Stimulated activated CD8-positive, alpha-beta memory T cell treated with anti-CD3 and anti-CD28 coated beads, Interleukin-7, amount 100 ng/mL, for 1 hour (primary cell): ENCODE data around the gene APOBEC3B.
"Not testable (repeated sequence)": the region's sequence is repeated elsewhere in the genome, so short reads cannot be mapped to it uniquely, and the experiment has no call there.

Experiments
- DNase-seq, 2 donors: peaks; one replicate each; pipeline ENCODE4 v3.0.0-alpha.2; 2020; ENCODE audit warnings: low read depth in 2 of 2

The APOBEC3B gene

DNA sequence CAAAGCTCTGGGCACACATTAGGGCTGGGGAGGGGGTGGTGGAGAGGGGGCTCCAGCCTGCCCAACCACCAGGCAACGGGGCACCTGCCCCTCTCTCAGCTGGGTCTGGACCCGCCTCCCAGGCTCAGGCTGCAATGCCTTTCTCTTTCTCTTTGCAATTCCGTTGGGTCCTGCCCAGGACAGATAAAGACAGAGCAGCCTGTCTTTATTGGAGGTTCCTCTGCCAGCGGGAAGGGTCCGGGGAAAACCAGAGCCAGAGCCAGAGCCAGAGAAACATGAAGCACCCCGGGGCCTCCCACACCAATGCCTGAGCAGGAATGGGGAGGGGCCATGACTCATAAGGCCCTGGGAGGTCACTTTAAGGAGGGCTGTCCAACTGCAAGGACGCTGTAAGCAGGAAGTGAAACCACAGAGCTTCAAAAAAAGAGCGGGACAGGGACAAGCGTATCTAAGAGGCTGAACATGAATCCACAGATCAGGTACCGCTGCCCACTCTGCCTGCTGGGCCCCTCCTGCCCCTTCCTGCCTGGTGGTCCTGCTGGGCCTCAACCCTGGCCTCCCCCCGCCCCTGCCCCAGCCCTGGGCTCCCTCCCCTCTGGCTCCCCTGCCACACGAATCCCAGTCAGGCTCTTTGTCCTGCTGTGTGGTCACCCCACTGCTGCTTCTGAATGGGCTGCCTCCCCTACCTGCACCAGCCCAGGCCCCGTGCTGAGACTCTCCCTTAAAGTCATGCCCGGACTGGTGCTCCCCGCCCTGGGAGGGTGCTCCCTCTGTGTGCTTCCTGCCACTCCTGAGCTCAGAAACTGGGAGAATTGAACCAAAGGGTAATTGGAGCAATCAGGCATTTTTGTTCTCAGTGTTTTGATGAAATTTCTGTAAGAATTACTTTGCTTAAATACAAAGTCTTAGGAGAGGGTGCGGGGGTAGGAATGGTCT lies at the start of gene APOBEC3B:
Gene APOBEC3B (plus strand): TSS at position 356 of the 936 bp plus-strand sequence. CDS start 107 bp downstream, at position 463.
- peak; percentile 39 to 46 for DNase-seq

DNA sequence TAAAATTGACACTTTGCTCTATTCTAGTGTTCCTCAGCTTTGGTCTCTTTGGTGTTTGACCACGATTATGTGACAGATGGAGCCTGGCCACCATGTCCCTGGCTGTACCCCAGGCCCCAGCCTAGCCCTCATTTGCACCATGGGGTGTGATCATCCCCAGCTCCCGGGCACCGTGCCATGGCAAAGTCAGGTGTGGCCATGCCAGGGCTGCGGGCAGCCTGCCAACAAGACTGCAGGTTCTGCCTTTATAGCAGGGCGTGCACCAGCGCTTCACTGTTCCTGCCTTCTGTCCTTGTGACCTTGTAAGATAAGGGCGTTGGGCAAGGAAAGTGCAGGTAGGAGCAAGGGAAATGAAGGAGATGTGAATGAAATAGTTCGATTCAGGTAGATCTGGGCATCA lies 47.1 kb upstream of the APOBEC3B start:
- DNase-seq, result no peak

DNA sequence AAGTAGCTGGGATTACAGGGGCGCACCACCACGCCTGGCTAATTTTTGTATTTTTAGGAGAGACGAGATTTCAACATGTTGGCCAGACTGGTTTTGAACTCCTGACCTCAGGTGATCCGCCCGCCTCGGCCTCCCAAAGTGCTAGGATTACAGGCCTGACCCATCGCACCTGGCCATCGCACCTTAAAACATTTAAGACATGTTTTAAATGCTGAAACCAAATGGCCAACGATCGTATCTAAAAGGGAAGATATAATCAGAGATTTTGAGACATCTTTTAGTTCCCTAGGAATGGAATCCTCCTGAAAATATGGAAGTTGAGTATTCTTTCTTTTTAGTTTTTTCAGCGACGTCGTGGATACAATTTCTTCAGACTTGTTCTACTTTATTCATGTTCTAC lies 46.5 kb upstream of the APOBEC3B start:
- no peak for DNase-seq

DNA sequence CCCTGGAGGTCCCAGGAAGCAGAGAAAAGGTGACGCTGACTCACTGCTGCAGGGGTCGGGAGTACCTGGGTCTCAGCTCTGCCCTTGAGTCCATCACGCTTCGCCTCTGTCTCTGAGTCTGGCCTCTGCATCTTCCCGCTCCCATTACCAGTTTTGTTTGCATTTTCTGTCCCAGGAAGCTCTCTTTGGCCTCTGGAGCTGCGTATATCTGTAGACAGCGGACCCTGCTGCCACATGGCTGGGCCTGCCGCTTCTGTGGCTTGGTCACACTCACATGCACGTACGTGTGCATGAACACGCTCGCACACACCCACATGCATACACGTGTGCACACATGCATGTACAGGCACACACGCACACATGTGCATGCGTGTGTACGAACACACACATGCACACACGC lies 45.6 kb upstream of the APOBEC3B start:
- DNase-seq, result no peak

DNA sequence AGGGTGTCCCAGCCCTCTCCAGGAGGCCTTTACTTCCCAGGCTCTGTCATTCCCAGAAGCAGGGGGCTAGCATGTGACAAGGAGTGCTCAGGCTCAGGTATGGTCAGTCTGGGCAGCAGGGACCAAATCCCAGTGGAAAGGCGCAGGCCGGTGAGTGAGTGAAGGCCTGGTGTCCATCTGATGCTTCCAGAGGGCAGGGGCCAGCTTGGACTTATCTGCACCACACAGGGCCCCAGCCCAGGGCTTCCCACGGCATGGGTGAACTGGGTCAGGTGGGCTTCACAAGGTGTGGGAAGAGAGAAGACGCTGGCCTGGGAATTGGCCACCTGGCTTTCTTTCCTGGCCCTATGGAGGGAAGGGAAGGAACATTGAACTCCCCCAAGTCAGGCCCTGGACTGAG lies 45.1 kb upstream of the APOBEC3B start:
- DNase-seq, result no peak

DNA sequence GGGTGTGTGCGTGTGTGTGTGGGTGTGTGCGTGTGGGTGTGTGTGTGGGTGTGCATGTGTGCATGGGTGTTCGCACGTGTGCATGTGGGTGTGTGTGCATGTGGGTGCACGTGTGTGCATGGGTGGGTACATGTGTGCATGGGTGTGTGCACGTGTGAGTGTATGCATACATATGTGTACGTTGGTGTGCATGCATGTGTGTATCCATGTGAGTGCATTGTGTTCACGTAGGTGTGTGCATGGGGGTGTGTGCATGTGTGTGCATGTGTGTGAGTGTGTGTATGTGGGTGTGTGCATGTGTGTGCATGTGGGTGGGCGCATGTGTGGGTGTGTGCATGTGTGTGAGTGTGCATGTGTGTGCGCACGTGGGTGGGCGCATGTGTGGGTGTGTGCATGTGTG lies 44.6 kb upstream of the APOBEC3B start:
- DNase-seq, result no peak

DNA sequence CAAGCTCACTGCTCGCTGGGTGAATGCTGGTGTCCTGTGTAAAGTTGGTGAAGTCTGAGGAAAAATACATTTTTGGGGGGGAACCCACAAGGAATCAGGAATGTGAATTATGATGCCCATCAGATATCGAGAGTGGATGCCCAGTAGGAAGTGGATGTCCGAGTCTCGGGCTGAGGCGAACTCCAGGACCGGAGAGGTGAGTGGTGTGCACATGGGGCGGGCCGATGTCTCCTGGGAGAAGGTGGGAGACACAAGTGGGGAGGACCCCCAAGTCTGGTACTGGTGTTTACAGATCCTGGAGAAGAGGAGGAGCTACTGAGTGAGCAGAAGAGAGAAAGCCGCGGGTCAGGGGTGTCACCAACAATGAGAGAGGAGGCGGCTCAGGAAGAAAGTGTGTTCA lies 43.9 kb upstream of the APOBEC3B start:
- DNase-seq, result no peak

DNA sequence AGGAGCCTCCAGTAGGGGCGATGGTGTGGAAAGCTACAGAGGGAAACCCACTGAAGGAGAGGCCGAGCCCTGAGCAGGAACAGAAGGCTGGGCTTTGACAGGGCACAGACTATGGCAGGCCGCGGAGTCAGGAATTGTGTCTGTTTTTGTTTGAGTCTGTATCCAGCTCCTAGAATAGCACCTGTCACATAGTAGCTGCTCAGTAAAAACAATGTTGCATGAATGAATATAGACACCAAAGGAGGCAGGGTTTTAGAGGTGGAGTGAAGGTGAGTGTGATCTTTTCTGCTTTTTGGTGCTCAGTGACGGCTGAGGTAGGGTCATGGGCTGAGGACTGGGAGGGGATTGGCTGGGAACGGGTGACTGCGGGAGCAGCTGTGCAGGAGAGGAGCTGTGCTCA lies 43.2 kb upstream of the APOBEC3B start:
- DNase-seq, result no peak

DNA sequence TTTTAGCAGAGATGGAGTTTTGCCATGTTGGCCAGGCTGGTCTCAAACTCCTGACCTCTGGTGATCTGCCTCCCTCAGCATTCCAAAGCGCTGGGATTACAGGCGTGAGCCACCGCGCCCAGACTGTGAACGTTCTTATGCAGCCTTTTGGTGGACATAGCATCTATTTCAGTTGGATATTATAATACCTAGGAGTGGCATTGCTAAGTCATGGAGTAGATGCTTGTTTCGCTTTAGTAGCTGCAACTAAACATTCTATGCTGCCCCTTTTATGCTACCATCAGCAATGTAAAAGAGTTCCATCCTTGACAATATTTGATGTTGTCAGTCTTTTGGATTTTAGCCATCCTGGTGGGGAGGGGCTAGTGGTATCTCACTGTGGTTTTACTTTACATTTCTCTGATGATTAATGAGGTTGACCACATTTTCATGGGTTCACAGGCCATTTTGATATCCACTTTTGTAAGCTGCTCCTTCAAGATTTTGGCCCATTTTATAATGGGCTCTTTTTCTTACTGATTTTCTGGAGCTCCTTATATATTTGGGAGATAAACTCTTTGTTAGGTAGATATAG lies 41.2 kb upstream of the APOBEC3B start:
- no peak for DNase-seq

DNA sequence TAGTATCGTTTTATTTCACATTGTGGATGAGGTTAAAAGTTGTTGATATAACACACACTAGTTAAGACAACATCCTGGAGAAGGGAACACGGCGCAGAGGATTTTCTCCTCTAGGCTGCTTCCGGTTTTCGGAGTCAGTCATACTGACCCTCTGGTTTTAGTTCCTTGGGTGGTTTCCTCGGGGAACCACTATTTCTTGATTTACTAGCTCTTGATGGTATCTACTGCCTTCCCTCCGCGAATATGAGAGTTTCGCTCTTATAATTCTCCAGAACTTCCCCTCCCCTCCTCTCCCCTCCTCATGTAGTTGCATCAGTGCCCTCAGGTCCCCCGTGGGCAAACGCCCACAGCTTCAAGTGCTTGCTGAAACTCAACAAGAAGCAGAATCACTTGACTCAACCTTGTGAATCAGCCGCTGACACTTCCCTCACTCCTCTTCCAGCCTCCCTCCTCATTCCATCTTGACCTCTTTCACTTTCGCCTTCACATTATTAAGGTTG lies 40.6 kb upstream of the APOBEC3B start:
- DNase-seq, result no peak

DNA sequence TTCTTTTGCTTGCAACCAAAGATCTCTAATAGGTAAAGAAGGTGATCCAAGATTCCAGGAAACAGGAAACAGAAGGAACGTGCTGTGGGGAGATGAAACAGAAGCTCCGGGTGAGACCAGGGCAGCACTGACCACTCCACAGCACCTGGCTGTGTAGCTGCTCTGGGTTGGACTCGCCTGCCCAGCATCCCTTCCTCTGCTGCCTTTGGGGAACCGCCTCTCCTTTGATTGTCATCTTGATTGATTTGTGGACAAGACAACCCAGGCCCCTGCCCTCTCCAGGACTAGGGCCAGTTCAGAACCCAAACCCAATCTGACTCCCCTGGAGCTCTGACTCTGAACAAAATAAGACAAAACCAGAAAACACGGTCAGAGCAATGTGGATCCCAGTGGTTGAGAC lies 39.4 kb upstream of the APOBEC3B start:
- no peak for DNase-seq

DNA sequence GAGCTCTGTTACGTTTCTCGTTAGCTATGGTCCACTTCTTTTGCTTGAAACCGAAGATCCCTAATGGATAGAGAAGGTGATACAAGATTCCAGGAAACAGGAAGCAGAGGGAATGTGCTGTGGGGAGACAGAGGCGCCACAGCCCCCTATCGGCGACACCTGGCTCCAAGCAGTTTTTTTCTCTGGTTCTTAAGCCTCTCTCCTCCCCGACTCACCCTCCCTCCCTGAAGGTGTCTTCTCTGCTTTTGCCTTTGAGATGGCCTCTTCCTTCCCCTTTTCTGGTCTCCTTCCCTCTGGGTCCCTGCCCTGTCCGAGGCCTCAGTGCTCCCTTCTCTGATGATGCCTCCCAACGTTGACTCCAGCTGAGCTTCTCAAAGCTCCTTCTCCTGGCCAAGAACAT lies 38.9 kb upstream of the APOBEC3B start:
- no peak for DNase-seq

DNA sequence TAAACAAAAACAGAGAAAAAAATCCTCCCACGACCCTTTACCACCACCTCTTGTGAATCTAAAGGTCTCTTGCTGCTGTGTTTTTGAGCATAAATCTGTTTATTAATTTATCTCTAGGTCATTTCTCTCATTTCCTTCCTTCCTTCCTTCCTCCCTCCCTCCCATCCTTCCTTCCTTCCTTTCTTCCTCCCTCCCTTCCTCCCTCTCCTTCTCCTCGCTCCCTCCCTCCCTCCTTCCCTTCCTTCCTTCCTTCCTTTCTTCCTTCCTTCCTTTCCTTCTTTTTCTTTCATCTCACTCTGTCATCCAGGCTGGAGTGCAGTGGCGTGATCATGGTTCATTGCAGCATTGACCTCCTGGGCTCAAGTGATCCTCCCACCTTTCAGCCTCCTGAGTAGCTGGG lies 38.3 kb upstream of the APOBEC3B start:
- no peak for DNase-seq

DNA sequence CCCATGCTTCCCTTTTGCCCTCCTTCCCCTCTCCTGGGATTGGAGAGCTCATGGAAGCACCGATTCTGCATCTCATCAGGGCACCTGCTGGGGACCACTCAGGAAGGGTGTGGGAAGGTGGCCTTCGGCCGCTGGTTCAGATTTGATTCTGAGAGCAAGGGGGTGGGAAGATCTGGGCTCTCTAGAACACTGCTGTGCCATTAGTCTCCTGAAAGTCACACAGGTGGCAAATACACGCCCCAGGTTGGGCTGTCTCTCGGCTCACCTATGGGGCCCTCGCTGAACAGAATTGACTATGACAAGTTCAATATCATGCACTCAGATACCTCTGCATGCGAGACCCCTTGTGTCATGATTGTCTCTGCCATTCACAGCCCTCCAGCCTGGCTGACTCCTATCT lies 37.5 kb upstream of the APOBEC3B start:
- no peak for DNase-seq

DNA sequence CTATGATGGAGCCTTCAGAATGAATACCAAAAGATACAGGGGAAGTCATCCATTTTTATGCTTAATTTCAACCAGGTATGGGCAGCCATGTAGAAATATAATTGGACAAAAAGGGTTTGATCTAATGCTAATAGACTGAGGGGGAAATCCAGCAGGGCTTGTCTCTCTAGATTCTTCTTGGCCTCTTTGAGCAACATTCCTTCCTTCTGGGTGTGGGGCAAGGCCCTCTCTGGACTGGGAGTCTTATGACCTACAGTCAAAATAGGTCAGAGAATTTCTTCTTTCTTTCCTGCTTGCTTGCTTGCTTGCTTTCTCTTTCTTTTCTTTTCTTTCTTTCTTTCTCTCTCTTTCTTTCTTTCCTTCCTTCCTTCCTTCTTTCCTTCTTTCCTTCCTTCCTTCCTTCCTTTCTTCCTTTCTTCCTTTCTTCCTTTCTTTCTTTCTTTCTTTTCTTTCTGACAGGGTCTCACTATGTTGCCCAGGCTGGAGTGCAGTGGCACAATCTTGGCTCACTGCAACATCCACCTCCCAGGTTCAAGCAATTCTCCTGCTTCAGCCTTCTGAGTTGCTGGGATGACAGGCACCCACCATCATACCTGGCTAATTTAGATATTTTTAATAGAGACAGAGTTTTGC lies 36.3 kb upstream of the APOBEC3B start:
- DNase-seq, result not testable (repeated sequence)

DNA sequence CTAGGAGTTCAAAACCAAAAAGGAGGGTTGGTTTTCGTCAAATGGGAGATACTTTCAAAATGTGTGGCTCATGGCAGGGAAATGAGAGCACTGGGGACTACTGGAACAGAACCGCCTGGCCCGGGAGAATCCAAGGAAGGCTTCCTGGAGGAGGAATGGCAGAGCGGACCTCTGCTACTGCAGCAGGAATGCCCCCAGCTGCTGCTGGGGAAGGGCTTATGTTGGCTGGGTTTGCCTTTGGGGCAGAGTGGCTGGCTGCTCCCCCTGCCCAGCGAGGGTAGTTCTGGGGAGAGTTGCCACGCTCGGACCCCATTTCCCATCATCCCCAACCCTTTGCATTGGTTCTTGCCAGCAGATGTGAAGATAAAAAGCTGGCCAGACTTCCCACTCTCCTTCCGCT lies 35.4 kb upstream of the APOBEC3B start:
- DNase-seq, result no peak

DNA sequence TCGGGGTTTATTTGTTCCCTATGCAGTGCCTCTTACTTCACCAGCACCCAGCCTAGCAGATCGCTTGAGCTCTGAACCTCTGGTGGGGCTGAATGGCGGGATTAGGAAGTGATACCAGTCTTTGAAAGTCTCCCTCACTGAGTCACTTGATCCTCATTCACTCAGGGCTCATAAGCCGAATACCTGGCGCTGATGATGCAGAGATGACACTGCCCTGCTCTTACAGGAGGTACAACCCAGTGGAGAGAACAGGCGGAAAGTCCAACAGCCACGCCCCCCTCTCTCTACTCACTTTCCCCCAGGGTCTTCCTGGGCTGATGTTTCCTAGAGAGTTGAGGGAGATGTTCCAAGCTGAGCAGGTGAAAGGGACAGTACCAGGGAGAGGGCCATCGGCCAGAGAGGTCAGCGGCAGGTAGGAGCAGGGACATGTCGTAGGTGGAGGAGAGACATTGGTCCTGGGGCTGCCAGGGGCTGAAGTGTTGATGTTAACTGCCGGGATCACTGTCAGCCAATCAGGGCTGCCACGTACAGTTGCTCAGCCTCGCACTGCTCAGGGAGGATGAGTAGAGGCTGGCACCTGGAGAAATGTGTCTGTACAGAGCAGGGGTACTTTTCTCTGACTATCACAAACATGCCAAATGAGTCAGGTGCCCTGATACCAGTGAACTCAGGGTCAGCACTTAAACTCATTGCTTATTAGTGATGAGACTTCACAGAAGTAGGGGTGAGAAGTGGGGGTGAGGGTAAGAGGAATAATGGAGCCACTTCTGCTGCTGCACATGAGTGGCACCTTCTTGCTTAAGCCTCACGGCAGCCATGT lies 34.6 kb upstream of the APOBEC3B start:
- DNase-seq, result no peak

DNA sequence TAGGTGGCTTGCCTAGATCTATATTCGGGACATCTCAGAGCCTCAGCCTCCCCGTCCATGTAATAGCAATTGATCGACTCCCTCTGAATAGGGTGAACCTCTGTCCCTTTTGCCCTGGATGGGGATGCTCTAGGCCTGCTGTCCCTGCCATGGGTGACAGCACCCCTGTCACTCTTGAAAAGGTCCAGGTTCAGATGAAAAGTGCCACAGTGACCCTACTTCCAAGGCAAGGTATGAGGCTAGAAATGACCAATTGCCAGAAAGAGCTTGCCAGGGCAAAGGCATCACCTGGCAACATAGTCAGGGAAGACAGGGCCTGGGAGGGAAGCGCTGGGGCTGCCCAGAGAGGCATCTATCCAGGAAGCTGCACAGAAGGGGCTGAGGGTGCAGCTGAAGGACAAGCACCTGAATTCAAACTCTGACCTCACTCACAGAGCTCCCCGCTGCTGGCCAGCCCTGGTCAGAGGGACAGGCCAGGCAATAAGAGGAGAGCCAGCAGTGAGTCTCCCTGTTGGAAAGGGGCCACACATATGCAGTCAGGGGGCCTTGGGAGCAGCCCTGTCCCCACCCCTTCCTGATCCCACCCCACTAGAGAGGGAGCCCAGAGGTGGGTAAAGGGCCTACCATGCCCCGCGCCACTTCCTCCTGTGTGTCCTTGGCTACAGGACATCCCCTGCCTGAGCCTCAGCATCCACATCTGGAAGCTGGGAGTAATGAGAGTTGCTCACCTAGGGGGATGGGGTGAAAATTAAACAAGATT lies 33.8 kb upstream of the APOBEC3B start:
- DNase-seq, result no peak

DNA sequence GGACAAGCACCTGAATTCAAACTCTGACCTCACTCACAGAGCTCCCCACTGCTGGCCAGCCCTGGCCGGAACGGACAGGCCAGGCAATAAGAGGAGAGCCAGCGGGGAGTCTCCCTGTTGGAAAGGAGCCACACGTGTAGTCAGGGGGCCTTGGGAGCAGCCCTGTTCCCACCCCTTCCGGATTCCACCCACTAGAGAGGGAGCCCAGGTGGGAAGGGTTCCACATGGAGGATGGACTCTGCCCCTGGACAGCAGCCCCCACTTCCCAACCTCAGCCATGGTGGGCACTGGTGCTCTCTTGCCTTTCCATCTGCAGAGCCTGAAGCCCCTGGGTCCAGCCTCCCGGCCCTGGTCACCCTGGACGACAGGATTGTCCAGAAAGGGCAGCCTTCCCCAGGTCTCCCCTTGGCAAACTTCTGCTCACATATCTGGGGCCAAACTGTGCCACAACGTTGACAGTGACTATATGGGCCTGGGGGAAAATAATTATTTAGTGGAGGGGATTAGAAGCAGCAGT lies 32.2 kb upstream of the APOBEC3B start:
- DNase-seq, result no peak

DNA sequence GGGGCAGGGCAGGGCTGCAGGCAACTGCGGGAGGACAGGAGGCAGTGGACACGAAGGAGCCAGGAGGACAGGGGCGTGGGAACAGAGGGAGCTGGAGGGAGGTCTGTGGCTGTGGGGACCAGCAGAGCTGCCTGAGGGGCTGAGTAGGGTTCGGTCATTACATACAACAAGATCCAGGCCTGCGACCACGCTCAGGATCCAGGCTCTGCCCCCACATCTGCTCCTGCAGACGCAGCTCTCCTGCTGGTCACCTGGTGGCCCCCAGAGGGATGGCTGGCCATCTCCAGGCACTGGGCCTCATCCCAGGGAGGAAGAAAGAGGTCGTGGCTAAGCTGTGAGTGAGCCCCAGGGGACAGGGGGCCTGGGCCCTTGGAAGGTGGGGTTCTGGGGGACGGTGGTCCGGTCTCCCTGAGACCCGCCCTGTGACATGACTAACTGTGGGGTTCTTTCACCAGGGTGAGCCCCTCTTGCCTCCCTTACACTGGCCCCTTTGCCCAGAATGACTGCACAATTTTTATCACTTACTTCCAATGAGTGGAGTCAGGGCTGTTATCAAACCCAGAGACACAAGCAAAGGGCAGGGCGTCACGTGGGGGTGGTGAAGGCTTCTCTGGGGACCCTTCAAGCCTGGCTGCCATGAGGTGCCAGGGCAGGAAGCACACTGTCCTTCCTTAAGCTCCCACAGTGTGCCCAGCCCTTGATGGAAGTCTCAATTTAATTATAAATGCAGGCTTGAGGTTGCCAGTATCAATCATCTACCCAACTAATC lies 31.4 kb upstream of the APOBEC3B start:
- DNase-seq, result no peak
